A549 (cell line): ENCODE data around the gene ATOSA. TPM values are rescaled to one million over a fixed set of nuclear protein-coding genes. Genes with fewer than 3 reads are reported as not detected.

Experiments used
- ATAC-seq, 2 experiments: fragments of 200-7000 bp in 1 of 2; fragments of >200 bp in 1 of 2; cut with Nextera tagmentation in 1 of 2; cut with Tn5 transposase in 1 of 2; 3 replicates each; pipeline versions ENCODE4 v1.8.0 to v1.9.1; 2018 to 2020; ENCODE audit warnings: mild to moderate bottlenecking in 1 of 2, moderate library complexity in 1 of 2
- CTCF ChIA-PET: fragments of 300-600 bp; sonication (Branson Sonifier 250); formaldehyde crosslinking; extraction: SDS; loops from one replicate; lab custom pipeline; 2021; ENCODE audit warnings: antibody characterized with exemption, inconsistent platforms; lab: Yijun Ruan, JAX
- POLR2A ChIA-PET: fragments of 350-600 bp; formaldehyde crosslinking; extraction: SDS; loops from one replicate; lab custom pipeline; 2021; ENCODE audit warnings: antibody characterized with exemption, inconsistent platforms; lab: Yijun Ruan, JAX
- DNase-seq, 2 experiments: peaks; one replicate each; pipeline versions ENCODE4 v3.0.0 to v3.0.0-alpha.2; 2011 to 2016; ENCODE audit warnings: low read depth in 1 of 2, low spot score in 1 of 2
- FAIRE-seq: peaks from 2 replicates; lab custom pipeline; 2011; peaks lifted over from hg19 to GRCh38; lab: Jason Lieb, UNC
- H3K27ac ChIP-seq, 2 experiments: fragments of >200 bp; sonication (Bioruptor Twin); formaldehyde crosslinking; 3 replicates each; pipeline ENCODE4 v1.5.1; 2016 to 2017
- H3K4me1 ChIP-seq: fragments of >200 bp; sonication (Bioruptor Twin); formaldehyde crosslinking; 3 replicates; pipeline ENCODE4 v1.6.1; 2016
- H3K4me2 ChIP-seq: fragments of >200 bp; sonication (Bioruptor Twin); formaldehyde crosslinking; 3 replicates; pipeline ENCODE4 v1.6.1; 2016
- H3K4me3 ChIP-seq: fragments of >200 bp; sonication (Bioruptor Twin); formaldehyde crosslinking; 3 replicates; pipeline ENCODE4 v1.5.1; 2016
- H3K9me3 ChIP-seq: fragments of >200 bp; sonication (Bioruptor Twin); formaldehyde crosslinking; 3 replicates; pipeline ENCODE4 v1.6.1; 2016
- ATOH8 ChIP-seq: fragments of 250-450 bp; sonication (Bioruptor Pico); IDR thresholded peaks from 2 replicates; pipeline ENCODE4 v1.5.0; 2020; ENCODE audit warnings: low read depth, mild to moderate bottlenecking, moderate library complexity
- BHLHE40 ChIP-seq: IDR thresholded peaks from 2 replicates; pipeline ENCODE4 v1.6.1; 2012; ENCODE audit warnings: low read depth, low read length, inconsistent platforms
- CBX2 ChIP-seq: fragments of 200-600 bp; sonication (generic); IDR thresholded peaks from 2 replicates; pipeline ENCODE4 v1.6.1; 2016; ENCODE audit warnings: low read depth, mild to moderate bottlenecking, borderline replicate concordance
- CBX8 ChIP-seq: fragments of 200-600 bp; sonication (generic); IDR thresholded peaks from 2 replicates; pipeline ENCODE4 v1.6.1; 2016
- CHD2 ChIP-seq: fragments of 150-350 bp; IDR thresholded peaks from 2 replicates; pipeline ENCODE4 v1.6.1; 2014; ENCODE audit warnings: low read length; ENCODE audit not compliant: partially characterized antibody
- E2F6 ChIP-seq: IDR thresholded peaks from 2 replicates; pipeline ENCODE4 v1.6.1; 2012; ENCODE audit warnings: low read depth, borderline replicate concordance
- EHMT2 ChIP-seq: fragments of 200-600 bp; sonication (generic); IDR thresholded peaks from 2 replicates; pipeline ENCODE4 v1.6.1; 2016; ENCODE audit warnings: antibody characterized with exemption, low read depth, mild to moderate bottlenecking, moderate library complexity
- FOXS1 ChIP-seq: fragments of 250-450 bp; sonication (Bioruptor Pico); IDR thresholded peaks from 2 replicates; pipeline ENCODE4 v1.5.0; 2020; ENCODE audit warnings: mild to moderate bottlenecking, moderate library complexity
- GATA3 ChIP-seq: IDR thresholded peaks from 2 replicates; pipeline ENCODE4 v1.6.1; 2012; ENCODE audit warnings: borderline replicate concordance
- HDAC2 ChIP-seq: fragments of 200-600 bp; sonication (generic); IDR thresholded peaks from 2 replicates; pipeline ENCODE4 v1.6.1; 2016
- HOXB13 ChIP-seq: fragments of 250-450 bp; sonication (Bioruptor Pico); IDR thresholded peaks from 2 replicates; pipeline ENCODE4 v1.5.0; 2020; ENCODE audit warnings: low read depth, mild to moderate bottlenecking, moderate library complexity
- HOXB5 ChIP-seq: fragments of 250-450 bp; sonication (Bioruptor Pico); IDR thresholded peaks from 2 replicates; pipeline ENCODE4 v1.5.0; 2020; ENCODE audit warnings: mild to moderate bottlenecking, moderate library complexity
- JUN ChIP-seq, 2 experiments: fragments of >200 bp; sonication (Bioruptor Twin); formaldehyde crosslinking; IDR thresholded peaks; 2 replicates in 1 of 2; 3 replicates in 1 of 2; pipeline ENCODE4 v1.6.1; 2016 to 2017
- KDM1A ChIP-seq: fragments of 200-600 bp; sonication (generic); IDR thresholded peaks from 2 replicates; pipeline ENCODE4 v1.6.1; 2016; ENCODE audit warnings: low read depth, mild to moderate bottlenecking
- KDM5A ChIP-seq: fragments of 200-600 bp; sonication (generic); IDR thresholded peaks from 2 replicates; pipeline ENCODE4 v1.6.1; 2016; ENCODE audit warnings: antibody characterized with exemption, mild to moderate bottlenecking
- MAFK ChIP-seq: fragments of 450-650 bp; IDR thresholded peaks from 2 replicates; pipeline ENCODE4 v1.6.1; 2014; ENCODE audit not compliant: partially characterized antibody
- MAZ ChIP-seq: fragments of 150-350 bp; IDR thresholded peaks from 2 replicates; pipeline ENCODE4 v1.6.1; 2014; ENCODE audit warnings: antibody characterized with exemption, low read depth, low read length, borderline replicate concordance
- NFE2L2 ChIP-seq: fragments of 150-350 bp; conservative IDR thresholded peaks from 2 replicates; pipeline ENCODE4 v1.6.1; 2014; ENCODE audit warnings: low read length
- NPAS2 ChIP-seq: fragments of 250-450 bp; sonication (Bioruptor Pico); IDR thresholded peaks from 2 replicates; pipeline ENCODE4 v1.8.0; 2022; ENCODE audit warnings: mild to moderate bottlenecking, moderate library complexity, borderline replicate concordance
- NR3C1 ChIP-seq: fragments of >200 bp; sonication (Bioruptor Twin); formaldehyde crosslinking; IDR thresholded peaks from 3 replicates; pipeline ENCODE4 v1.6.1; 2017
- PHF8 ChIP-seq: fragments of 200-600 bp; sonication (generic); IDR thresholded peaks from 2 replicates; pipeline ENCODE4 v1.6.1; 2016; ENCODE audit warnings: low read depth, mild to moderate bottlenecking, antibody characterized with exemption, moderate library complexity, borderline replicate concordance
- POLR2A ChIP-seq: IDR thresholded peaks from 2 replicates; pipeline ENCODE4 v1.6.1; 2012; ENCODE audit warnings: mild to moderate bottlenecking, low read length
- RAD21 ChIP-seq, 2 experiments: fragments of >200 bp in 1 of 2; sonication (Bioruptor Twin) in 1 of 2; formaldehyde crosslinking in 1 of 2; IDR thresholded peaks in 1 of 2; conservative IDR thresholded peaks in 1 of 2; 2 replicates in 1 of 2; 3 replicates in 1 of 2; pipeline ENCODE4 v1.6.1; 2012 to 2018; ENCODE audit warnings: inconsistent platforms in 1 of 2
- RCOR1 ChIP-seq: fragments of 150-350 bp; IDR thresholded peaks from 2 replicates; pipeline ENCODE4 v1.6.1; 2014; ENCODE audit warnings: antibody characterized with exemption, low read length, low read depth
- REST ChIP-seq: fragments of 200-600 bp; sonication (generic); IDR thresholded peaks from 2 replicates; pipeline ENCODE4 v1.6.1; 2016; ENCODE audit warnings: antibody characterized with exemption, mild to moderate bottlenecking, moderate library complexity
- RFX5 ChIP-seq: fragments of 450-650 bp; IDR thresholded peaks from 2 replicates; pipeline ENCODE4 v1.7.1; 2014; ENCODE audit warnings: antibody characterized with exemption, mild to moderate bottlenecking, moderate library complexity
- RNF2 ChIP-seq: fragments of 200-600 bp; sonication (generic); IDR thresholded peaks from 2 replicates; pipeline ENCODE4 v1.6.1; 2016; ENCODE audit warnings: low read depth, mild to moderate bottlenecking, antibody characterized with exemption, moderate library complexity, borderline replicate concordance
- ZC3H11A ChIP-seq: fragments of 450-650 bp; IDR thresholded peaks from 2 replicates; pipeline ENCODE4 v1.6.1; 2014; ENCODE audit warnings: antibody characterized with exemption, mild to moderate bottlenecking
- WGBS: methylation state at CpG from one replicate; pipeline ENCODE4 v1.1.6; 2017; ENCODE audit errors: missing lambda C conversion rate; 5-methylcytosine and 5-hydroxymethylcytosine counted together
- polyA plus RNA-seq, 4 experiments: library from polyadenylated mRNA; depleted of rRNA in 3 of 4; stranded (reverse); fragments of >200 nt; fragmentation: RNase III in 1 of 4; extraction: RNeasy Plus Mini Kit Qiagen cat#74134 plus additional on column Dnase treatment in 1 of 4; gene quantifications; 2 replicates in 3 of 4; 3 replicates in 1 of 4; pipeline ENCODE4 v1.2.3, GENCODE V29; 2011 to 2017

The ATOSA gene
- polyA plus RNA-seq, 2 of the 4 experiments (the other 2 are of a cell fraction): 10.0 to 22.6 TPM

- 58% methylated on average over 3 of the region's 3 CpGs for WGBS
- no peak for ATAC-seq
- Histone ChIP-seq H3K9me3 (no peaks in the 10 kb centered on the region), H3K4me1 (no peaks in the 10 kb centered on the region), H3K4me3 (no peak overlapping the region), H3K27ac (no peak overlapping the region), H3K4me2 (no peak overlapping the region)
- no peak for FAIRE-seq
- CTCF ChIA-PET: interaction anchor here (1.7 kb wide), 1 partner anchor 9 kb away, joined by 3 read pairs; no protein-coding TSS in a partner anchor
- DNase-seq: no peak
- TF ChIP-seq ATOH8 (CRISPR knock-in tag) (no peak), FOXS1 (CRISPR knock-in tag) (no peak), RFX5 (no peak), E2F6 (no peak), RNF2 (no peak), NFE2L2 (no peak), KDM1A (no peak), CHD2 (no peak), MAFK (no peak), HOXB13 (no peak), EHMT2 (no peak), POLR2A (no peak)
- POLR2A ChIA-PET: no interaction called here
Observed at GRCh38 chr15:52682781-52683180, 3.6 kb upstream of the ATOSA start.

- FAIRE-seq (peak; percentile 23), ATAC-seq (no peak), DNase-seq (no peak)
- ChIA-PET POLR2A (no interaction called here), CTCF (interaction anchor here (0.6 to 2.0 kb wide), 3 partner anchors 10 to 456 kb away, joined by 3 to 5 read pairs (median 4); no protein-coding TSS in a partner anchor)
- Histone ChIP-seq H3K4me3 (no peak overlapping the region), H3K9me3 (no peaks in the 10 kb centered on the region), H3K27ac (no peak overlapping the region), H3K4me2 (no peak overlapping the region), H3K4me1 (peaks cover 4% of the 10 kb centered on the region; the same call in 2 of the 3 replicates)
- no peak for TF ChIP-seq JUN (IDR thresholded peaks at IDR 0.05)
- no peak for TF ChIP-seq RCOR1
- TF ChIP-seq GATA3: no peak
- TF ChIP-seq NPAS2 (CRISPR knock-in tag): no peak
- TF ChIP-seq NR3C1: no peak
- no peak for TF ChIP-seq CBX8
- no peak for TF ChIP-seq CBX2
- no peak for TF ChIP-seq HDAC2
- no peak for TF ChIP-seq PHF8
- TF ChIP-seq HOXB5 (CRISPR knock-in tag): no peak
- TF ChIP-seq RAD21 (conservative IDR thresholded peaks at IDR 0.05 in 1 of 2, IDR thresholded peaks at IDR 0.05 in 1 of 2): no peak
- no peak for TF ChIP-seq KDM5A
- no peak for TF ChIP-seq BHLHE40
- no peak for TF ChIP-seq ZC3H11A
- no peak for TF ChIP-seq MAZ
- no peak for TF ChIP-seq REST
Observed at GRCh38 chr15:52682200-52682599, 3.0 kb upstream of the ATOSA start.
